SK-MEL-5 (cell line): Measurements from ENCODE around the gene CACHD1. TPM values are rescaled to one million over a fixed set of nuclear protein-coding genes. Genes with fewer than 3 reads are reported as not detected.
"Not testable (repeated sequence)": the region's sequence is repeated elsewhere in the genome, so short reads cannot be mapped to it uniquely, and the experiment has no call there.

Experiments used
- DNase-seq: peaks from one replicate; pipeline ENCODE4 v3.0.0-alpha.2; 2016; ENCODE audit warnings: low read depth, low spot score
- in situ Hi-C: cut with HindIII; loops from 2 replicates; pipeline ENCODE4 v1.10.0; 2016; ENCODE audit warnings: low sequenced_read_pairs, high pct_unique_total_duplicates, low pct_unique_long_range_greater_than_20kb
- total RNA-seq: library from RNA; depleted of rRNA; stranded (reverse); fragments of >200 nt; shearing (Covaris generic); gene quantifications from 2 replicates; pipeline ENCODE4 v1.2.3, GENCODE V29; 2014

Gene CACHD1
- total RNA-seq, 1 experiment from 2014 or later: 6.9 TPM

- no peak for DNase-seq
- in situ Hi-C loops: no loop called here
Measured at GRCh38 chr1:64685765-64686341, 215.9 kb downstream of the CACHD1 start.

DNA sequence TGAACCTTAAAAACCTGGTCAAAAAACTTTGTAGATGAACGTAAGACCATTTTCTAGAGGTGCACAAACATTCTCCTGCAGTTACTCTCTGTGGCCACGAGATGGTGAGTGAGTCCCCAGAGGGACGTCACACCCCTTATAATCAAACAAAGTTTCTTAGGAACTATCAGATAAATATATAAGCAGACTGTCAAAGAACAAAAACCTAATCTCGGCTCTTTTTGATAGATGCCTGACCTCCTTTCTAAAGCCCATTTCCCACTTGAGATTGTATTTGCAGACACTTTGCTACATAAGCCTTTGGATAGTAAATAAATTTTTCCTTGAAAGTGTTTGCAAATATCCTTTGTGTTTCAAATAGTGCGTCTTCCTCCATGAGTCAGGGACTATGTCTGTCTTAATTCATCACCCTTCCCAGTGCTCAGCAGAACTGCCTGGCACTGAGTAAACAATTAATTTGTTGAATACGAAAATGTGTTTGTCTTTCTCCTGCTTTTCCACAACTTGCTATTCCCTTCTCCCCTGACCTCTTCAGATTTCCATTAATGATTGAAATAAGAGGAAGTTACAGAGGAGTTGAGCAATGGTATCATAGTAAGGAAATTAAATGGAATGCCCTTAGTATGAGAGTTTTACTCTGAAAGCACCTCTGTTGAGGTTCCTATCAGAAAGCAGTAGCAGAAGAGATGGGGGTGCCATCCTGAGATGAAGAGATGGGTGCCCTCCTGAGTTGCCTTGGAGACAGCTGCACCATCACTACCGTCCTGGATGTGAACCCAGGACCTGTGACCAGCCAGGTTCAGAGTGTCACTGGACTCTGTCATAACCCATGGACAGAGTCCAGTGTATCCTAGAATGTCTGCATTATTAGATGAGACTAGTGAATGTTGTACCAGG, 217.1 kb downstream of the CACHD1 start:
- in situ Hi-C loops: no loop called here
- DNase-seq: peak; percentile 60

- in situ Hi-C loops: no loop called here
- no peak for DNase-seq
Measured at GRCh38 chr1:64687725-64688327, 217.9 kb downstream of the CACHD1 start.

DNA sequence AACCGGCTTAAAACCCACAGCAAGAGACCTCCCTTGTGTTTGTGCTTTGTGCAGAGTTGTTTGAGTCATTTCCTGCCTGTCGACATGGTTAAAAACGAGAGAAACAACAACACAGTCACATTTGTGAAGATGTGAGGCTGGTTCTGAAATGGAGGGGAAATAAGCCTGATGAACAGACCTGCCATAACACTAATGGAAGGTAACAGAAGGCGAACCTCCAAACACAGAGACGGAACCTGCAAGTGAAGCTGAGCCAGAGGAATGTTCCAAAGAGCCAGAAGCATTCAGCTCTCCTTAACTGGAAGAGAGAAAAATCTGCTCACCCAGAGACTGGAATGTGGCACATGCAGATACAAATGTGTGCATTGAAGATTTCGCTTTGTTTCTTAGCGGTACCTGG, 221.7 kb downstream of the CACHD1 start:
- DNase-seq: peak; percentile 20

DNA sequence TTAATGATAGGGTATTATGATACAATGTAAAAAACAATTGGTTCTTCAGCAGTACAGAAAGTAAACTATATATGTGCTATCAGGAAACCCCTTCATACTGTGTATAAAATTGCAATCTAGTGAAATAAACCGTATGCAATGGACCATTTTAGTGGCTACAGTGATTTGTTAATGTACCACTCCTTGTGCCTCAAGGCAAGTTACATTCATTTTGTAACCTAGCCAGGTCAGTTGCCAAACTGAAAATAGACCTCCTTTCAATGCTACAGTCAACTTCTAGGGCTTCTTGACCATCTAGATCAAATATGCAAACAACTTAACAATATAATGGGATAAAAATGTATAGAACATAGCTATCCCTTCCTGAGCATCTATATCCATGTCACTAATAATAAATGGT, 223.0 kb downstream of the CACHD1 start:
- in situ Hi-C loops: no loop called here

More for the DNA sequence above, 221.7 kb downstream of the CACHD1 start:
- in situ Hi-C loops: no loop called here

DNA sequence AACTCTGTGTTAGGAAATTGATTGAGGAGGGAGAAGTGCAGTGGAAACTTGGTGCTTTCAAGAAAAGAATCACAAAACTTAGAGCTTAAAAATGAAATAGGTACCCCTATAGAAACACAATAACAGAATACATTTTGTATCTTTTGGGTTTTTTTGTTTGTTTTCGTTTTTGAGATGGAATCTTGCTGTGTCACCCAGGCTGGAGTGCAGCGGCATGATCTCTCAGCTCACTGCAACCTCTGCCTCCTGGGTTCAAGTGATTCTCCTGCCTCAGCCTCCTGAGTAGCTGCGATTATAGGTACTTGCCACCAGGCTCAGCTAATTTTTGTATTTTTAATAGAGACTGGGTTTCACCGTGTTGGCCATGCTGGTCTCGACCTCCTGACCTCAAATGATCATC, 223.5 kb downstream of the CACHD1 start:
- in situ Hi-C loops: no loop called here

More for the DNA sequence above, 223.0 kb downstream of the CACHD1 start:
- no peak for DNase-seq

GRCh38 chr1:64696879-64697278, 226.9 kb downstream of the CACHD1 start:
- in situ Hi-C loops: no loop called here

More for the DNA sequence above, 223.5 kb downstream of the CACHD1 start:
- DNase-seq: no peak

DNA sequence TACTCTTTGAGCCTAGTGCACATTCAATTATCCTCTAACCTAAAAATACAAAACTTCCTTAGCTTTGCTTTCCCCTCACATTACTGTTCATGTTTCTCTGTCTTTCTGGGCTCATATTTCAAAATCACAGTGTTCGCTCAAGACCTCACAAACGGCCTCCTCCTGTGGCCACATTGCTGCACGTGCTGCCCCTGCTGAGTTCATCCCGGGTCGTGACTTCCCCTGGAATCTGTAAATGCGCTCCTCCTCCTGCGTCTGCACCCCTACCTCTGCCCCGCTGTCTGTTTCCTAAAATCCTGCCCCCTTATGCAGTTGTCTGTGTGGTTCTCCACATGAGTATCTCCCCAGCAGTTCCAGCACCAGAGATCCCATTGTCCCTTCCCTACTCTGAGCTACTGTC, 229.4 kb downstream of the CACHD1 start:
- in situ Hi-C loops: no loop called here
- DNase-seq: no peak

More at GRCh38 chr1:64696879-64697278, 226.9 kb downstream of the CACHD1 start:
- DNase-seq: no peak

DNA sequence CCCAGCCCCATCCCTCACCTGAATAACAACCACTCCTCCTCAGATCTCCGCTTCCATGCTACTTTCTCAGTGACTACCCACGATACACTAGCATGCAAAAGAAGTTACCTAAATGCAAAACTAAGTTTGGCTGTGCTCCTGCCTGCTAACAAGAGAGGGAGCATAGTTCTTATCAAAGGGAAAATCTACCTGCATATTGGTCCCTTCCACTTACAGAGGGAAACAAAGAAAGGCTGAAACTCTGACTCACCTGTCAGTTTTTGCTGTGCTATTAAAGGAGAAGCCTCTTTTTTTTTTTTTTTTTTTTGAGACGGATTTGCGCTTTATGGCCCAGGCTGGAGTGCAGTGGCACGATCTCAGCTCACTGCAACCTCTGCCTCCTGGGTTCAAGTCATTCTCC, 231.1 kb downstream of the CACHD1 start:
- in situ Hi-C loops: loop anchor here (25.0 kb wide), 1 partner anchor 111 kb away; no protein-coding TSS in a partner anchor
- no peak for DNase-seq

DNA sequence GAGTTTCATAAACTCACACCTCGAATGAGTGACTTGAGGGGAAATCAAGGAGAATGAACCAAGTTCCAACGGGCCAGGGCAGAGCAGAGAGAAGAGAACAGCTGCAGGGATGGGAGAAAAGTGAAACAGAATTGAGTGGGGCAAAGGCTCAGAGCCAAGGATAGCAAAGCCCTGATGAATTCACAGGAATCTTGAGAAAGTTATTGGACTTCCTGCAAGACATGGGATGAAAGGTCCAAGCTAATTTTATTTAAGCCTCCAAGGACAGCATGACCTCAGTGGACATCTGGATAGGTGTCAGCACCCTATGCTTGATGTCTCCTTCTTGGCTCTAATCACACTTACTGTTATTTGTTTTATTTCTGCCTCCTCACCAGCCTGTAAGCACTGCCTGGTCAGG, 232.0 kb downstream of the CACHD1 start:
- in situ Hi-C loops: loop anchor here (25.0 kb wide), 1 partner anchor 110 kb away; no protein-coding TSS in a partner anchor

GRCh38 chr1:64702670-64703069, 232.7 kb downstream of the CACHD1 start:
- DNase-seq: not testable (repeated sequence)
- in situ Hi-C loops: loop anchor here (25.0 kb wide), 1 partner anchor 110 kb away; no protein-coding TSS in a partner anchor

More for the DNA sequence above, 232.0 kb downstream of the CACHD1 start:
- DNase-seq: no peak

DNA sequence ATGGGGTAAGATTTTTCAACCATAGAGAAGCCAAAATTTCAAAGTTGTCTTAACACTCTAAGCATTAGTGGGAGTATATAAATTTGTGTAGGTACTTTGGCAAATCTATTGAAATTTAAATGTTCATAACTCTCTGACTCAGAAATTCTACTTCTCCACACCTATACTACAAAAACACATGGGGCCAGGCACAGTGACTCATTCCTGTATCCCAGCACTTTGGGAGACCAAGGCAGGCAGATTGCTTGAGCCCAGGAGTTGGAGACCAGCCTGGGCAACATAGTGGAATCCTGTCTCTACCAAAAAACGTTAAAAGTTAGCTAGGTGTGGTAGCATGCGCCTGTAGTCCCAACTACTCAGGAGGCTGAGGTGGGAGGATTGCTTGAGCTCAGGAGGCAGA, 233.7 kb downstream of the CACHD1 start:
- no peak for DNase-seq
- in situ Hi-C loops: loop anchor here (25.0 kb wide), 1 partner anchor 109 kb away; no protein-coding TSS in a partner anchor

- DNase-seq: no peak
- in situ Hi-C loops: loop anchor here (25.0 kb wide), 1 partner anchor 107 kb away; no protein-coding TSS in a partner anchor
Measured at GRCh38 chr1:64705591-64705990, 235.7 kb downstream of the CACHD1 start.

- no peak for DNase-seq
- in situ Hi-C loops: loop anchor here (25.0 kb wide), 1 partner anchor 101 kb away; no protein-coding TSS in a partner anchor
Measured at GRCh38 chr1:64711266-64711665, 241.3 kb downstream of the CACHD1 start.

- no peak for DNase-seq
- in situ Hi-C loops: loop anchor here (25.0 kb wide), 1 partner anchor 100 kb away; no protein-coding TSS in a partner anchor
Measured at GRCh38 chr1:64712049-64712448, 242.1 kb downstream of the CACHD1 start.

GRCh38 chr1:64715186-64715585, 245.3 kb downstream of the CACHD1 start:
- in situ Hi-C loops: loop anchor here (25.0 kb wide), 1 partner anchor 97 kb away; no protein-coding TSS in a partner anchor
- DNase-seq: no peak

- no peak for DNase-seq
- in situ Hi-C loops: loop anchor here (25.0 kb wide), 1 partner anchor 91 kb away; no protein-coding TSS in a partner anchor
Measured at GRCh38 chr1:64721135-64721534, 251.2 kb downstream of the CACHD1 start.
